Measurements from ENCODE around the gene LRRC2.

DNA sequence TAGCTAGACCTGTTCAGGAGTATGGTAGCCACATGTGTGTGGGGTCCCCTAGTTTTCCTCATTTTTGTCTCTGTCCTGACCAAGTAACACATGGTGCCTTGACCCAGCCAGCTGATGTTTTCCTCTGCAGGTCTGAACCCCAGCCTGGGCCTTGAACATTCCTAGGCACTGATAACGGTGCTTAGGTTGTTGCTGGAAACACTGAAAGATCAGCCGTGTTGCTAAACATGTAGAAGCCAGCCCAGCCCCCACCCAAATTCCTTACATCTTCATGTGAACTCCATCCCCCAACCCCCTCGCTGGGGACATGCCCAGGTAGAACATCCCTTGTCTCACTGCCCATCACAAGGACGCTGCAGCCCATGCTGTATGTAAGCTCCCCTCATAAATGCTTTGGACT is 49.6 kb downstream of the LRRC2 start:
- TF ChIP-seq, protein P1, sequence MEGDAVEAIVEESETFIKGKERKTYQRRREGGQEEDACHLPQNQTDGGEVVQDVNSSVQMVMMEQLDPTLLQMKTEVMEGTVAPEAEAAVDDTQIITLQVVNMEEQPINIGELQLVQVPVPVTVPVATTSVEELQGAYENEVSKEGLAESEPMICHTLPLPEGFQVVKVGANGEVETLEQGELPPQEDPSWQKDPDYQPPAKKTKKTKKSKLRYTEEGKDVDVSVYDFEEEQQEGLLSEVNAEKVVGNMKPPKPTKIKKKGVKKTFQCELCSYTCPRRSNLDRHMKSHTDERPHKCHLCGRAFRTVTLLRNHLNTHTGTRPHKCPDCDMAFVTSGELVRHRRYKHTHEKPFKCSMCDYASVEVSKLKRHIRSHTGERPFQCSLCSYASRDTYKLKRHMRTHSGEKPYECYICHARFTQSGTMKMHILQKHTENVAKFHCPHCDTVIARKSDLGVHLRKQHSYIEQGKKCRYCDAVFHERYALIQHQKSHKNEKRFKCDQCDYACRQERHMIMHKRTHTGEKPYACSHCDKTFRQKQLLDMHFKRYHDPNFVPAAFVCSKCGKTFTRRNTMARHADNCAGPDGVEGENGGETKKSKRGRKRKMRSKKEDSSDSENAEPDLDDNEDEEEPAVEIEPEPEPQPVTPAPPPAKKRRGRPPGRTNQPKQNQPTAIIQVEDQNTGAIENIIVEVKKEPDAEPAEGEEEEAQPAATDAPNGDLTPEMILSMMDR (IDR thresholded peaks at IDR 0.05): no peak
- TF ChIP-seq POLR2A (IDR thresholded peaks at IDR 0.05) (no peak), EP300 (IDR thresholded peaks at IDR 0.05) (no peak)
